ENCODE measurements around the gene PCDH9.

DNA sequence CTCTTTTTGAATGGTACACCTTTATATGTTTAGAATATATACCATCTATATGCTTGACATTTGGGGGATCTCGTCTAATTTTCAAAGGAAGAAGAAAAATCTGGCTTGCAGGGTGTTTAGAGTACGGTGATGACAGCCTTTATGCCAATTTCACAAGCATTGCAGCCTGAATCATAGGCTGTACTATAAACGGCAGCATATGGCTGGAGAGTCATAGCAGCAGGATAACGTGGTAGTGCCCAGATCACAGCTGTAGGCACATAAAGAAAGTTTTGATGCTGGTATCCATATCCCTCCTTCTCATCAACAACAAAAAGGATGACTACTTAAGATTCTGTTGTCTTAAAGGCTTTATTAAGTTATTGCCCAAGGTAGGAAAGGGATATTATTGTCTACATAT is 253.0 kb downstream of the PCDH9 start:
- TF ChIP-seq POLR2A (IDR thresholded peaks at IDR 0.05): no peak
- TF ChIP-seq, protein P1, sequence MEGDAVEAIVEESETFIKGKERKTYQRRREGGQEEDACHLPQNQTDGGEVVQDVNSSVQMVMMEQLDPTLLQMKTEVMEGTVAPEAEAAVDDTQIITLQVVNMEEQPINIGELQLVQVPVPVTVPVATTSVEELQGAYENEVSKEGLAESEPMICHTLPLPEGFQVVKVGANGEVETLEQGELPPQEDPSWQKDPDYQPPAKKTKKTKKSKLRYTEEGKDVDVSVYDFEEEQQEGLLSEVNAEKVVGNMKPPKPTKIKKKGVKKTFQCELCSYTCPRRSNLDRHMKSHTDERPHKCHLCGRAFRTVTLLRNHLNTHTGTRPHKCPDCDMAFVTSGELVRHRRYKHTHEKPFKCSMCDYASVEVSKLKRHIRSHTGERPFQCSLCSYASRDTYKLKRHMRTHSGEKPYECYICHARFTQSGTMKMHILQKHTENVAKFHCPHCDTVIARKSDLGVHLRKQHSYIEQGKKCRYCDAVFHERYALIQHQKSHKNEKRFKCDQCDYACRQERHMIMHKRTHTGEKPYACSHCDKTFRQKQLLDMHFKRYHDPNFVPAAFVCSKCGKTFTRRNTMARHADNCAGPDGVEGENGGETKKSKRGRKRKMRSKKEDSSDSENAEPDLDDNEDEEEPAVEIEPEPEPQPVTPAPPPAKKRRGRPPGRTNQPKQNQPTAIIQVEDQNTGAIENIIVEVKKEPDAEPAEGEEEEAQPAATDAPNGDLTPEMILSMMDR (IDR thresholded peaks at IDR 0.05): no peak
